Endothelial cell (in vitro differentiated cells): Measurements from ENCODE around the gene CACUL1. TPM values are rescaled to one million over a fixed set of nuclear protein-coding genes. Genes with fewer than 3 reads are reported as not detected.

ENCODE experiments used
- DNase-seq: peaks from one replicate; pipeline ENCODE4 v3.0.0; 2021; ENCODE audit warnings: low spot score
- H3K27ac Mint-ChIP-seq: one replicate; pipeline ENCODE4 v1.8.0; 2021; ENCODE audit warnings: mixed read lengths, inconsistent platforms; ENCODE audit not compliant: unreplicated experiment
- H3K27me3 Mint-ChIP-seq: one replicate; pipeline ENCODE4 v1.8.0; 2021; ENCODE audit warnings: mild to moderate bottlenecking, moderate library complexity, mixed read lengths, inconsistent platforms; ENCODE audit not compliant: unreplicated experiment
- H3K36me3 Mint-ChIP-seq: one replicate; pipeline ENCODE4 v1.8.0; 2021; ENCODE audit warnings: mild to moderate bottlenecking, low read depth, mixed read lengths, inconsistent platforms; ENCODE audit not compliant: unreplicated experiment
- H3K4me1 Mint-ChIP-seq: one replicate; pipeline ENCODE4 v1.8.0; 2021; ENCODE audit warnings: mild to moderate bottlenecking, mixed read lengths, inconsistent platforms; ENCODE audit not compliant: unreplicated experiment
- H3K4me3 Mint-ChIP-seq: one replicate; pipeline ENCODE4 v1.8.0; 2021; ENCODE audit warnings: mild to moderate bottlenecking, mixed read lengths, inconsistent platforms; ENCODE audit not compliant: unreplicated experiment
- H3K9me3 Mint-ChIP-seq: one replicate; pipeline ENCODE4 v1.8.0; 2021; ENCODE audit warnings: mixed read lengths, inconsistent platforms; ENCODE audit not compliant: unreplicated experiment
- CTCF ChIP-seq: fragments of 200-600 bp; sonication (generic); IDR thresholded peaks from one replicate; pipeline ENCODE4 v1.5.0; 2021; ENCODE audit warnings: antibody characterized with exemption; ENCODE audit not compliant: unreplicated experiment
- total RNA-seq: library from RNA; stranded (reverse); fragmentation: NEBNext Ultra II Directional; extraction: Animal tissue kit (Norgen Biotek cat#: 25700); gene quantifications from one replicate; pipeline ENCODE4 v1.2.1, GENCODE V29; 2021; ENCODE audit not compliant: unreplicated experiment

CACUL1 gene
- total RNA-seq, 1 donor from 2014 or later = 59.0 TPM

GRCh38 chr10:118721539-118721876 lies 33.3 kb downstream of the CACUL1 start:
- Mint-ChIP-seq H3K9me3 (no peaks in the 10 kb centered on the region), H3K4me1 (peaks cover 8% of the 10 kb centered on the region), H3K27me3 (peaks cover 2% of the 10 kb centered on the region), H3K36me3 (no peaks in the 10 kb centered on the region), H3K27ac (no peak overlapping the region), H3K4me3 (no peak overlapping the region)
- no peak for TF ChIP-seq CTCF
- no peak for DNase-seq

GRCh38 chr10:118720685-118721538 lies 33.9 kb downstream of the CACUL1 start:
- DNase-seq = peak; percentile 63
- peaks cover 2% of the 10 kb centered on the region for H3K27me3 Mint-ChIP-seq
- peak; percentile 91 for TF ChIP-seq CTCF
- no peak overlapping the region for H3K27ac Mint-ChIP-seq
- no peaks in the 10 kb centered on the region for H3K36me3 Mint-ChIP-seq
- peaks cover 3% of the 10 kb centered on the region for H3K4me1 Mint-ChIP-seq
- H3K9me3 Mint-ChIP-seq = no peaks in the 10 kb centered on the region
- H3K4me3 Mint-ChIP-seq = no peak overlapping the region

GRCh38 chr10:118714366-118714765 lies 40.4 kb downstream of the CACUL1 start:
- H3K36me3 Mint-ChIP-seq = no peaks in the 10 kb centered on the region
- H3K9me3 Mint-ChIP-seq = no peaks in the 10 kb centered on the region
- peaks cover 4% of the 10 kb centered on the region for H3K4me1 Mint-ChIP-seq
- peaks cover 2% of the 10 kb centered on the region for H3K27me3 Mint-ChIP-seq
- no peak overlapping the region for H3K4me3 Mint-ChIP-seq
- H3K27ac Mint-ChIP-seq = no peak overlapping the region
- no peak for TF ChIP-seq CTCF
- no peak for DNase-seq

GRCh38 chr10:118712930-118713634 lies 41.7 kb downstream of the CACUL1 start:
- no peak overlapping the region for H3K4me3 Mint-ChIP-seq
- no peak overlapping the region for H3K27ac Mint-ChIP-seq
- DNase-seq = peak; percentile 27
- peaks cover 2% of the 10 kb centered on the region for H3K27me3 Mint-ChIP-seq
- H3K4me1 Mint-ChIP-seq = peaks cover 14% of the 10 kb centered on the region
- no peaks in the 10 kb centered on the region for H3K36me3 Mint-ChIP-seq
- H3K9me3 Mint-ChIP-seq = no peaks in the 10 kb centered on the region
- TF ChIP-seq CTCF = peak; percentile 18

GRCh38 chr10:118712080-118712479 lies 42.7 kb downstream of the CACUL1 start:
- Mint-ChIP-seq H3K4me1 (peaks cover 11% of the 10 kb centered on the region), H3K27me3 (no peaks in the 10 kb centered on the region), H3K36me3 (peaks cover 5% of the 10 kb centered on the region), H3K27ac (no peak overlapping the region), H3K9me3 (no peaks in the 10 kb centered on the region), H3K4me3 (no peak overlapping the region)
- no peak for DNase-seq
- TF ChIP-seq CTCF = no peak
